GM12873 (cell line): ENCODE data around the gene ELOVL4.

ENCODE experiments used
- TF ChIP-seq, protein P1 (sequence below): IDR thresholded peaks from 2 replicates; pipeline ENCODE4 v1.5.1; 2012; ENCODE audit warnings: low read depth, mild to moderate bottlenecking, moderate library complexity, low read length, control low read depth; ENCODE audit not compliant: insufficient read depth; ENCODE audit errors: missing control alignments

ELOVL4 gene

DNA sequence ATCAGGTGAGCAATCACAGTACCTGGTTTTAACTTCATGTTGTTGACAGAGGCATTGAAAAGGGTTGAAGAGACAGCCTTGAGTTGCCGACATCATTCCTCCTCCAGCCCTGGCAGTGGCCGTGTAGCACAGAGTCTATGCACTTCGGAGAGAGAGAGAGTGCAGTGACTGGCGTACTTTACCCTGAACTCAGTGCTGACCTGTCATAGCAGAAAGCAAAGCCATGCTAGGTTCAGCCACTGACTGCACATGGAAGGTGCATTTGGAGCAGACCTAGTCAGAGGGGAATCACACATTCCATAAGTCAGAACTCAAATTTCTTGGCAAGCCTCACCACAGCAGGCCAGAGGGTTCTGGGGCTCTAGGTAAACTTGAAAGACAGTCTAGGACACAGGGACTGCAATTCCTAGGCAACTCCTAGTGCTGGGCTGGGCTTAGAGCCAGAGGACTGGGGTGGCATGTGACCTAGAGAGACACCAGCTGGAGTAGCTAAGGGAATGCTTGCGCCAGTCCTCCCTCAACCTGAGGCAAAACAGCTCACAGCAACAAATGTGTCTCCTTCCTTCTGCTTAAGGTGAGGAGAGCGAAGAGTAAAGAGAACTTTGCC lies 69.1 kb downstream of the ELOVL4 start:
- TF ChIP-seq, protein P1, sequence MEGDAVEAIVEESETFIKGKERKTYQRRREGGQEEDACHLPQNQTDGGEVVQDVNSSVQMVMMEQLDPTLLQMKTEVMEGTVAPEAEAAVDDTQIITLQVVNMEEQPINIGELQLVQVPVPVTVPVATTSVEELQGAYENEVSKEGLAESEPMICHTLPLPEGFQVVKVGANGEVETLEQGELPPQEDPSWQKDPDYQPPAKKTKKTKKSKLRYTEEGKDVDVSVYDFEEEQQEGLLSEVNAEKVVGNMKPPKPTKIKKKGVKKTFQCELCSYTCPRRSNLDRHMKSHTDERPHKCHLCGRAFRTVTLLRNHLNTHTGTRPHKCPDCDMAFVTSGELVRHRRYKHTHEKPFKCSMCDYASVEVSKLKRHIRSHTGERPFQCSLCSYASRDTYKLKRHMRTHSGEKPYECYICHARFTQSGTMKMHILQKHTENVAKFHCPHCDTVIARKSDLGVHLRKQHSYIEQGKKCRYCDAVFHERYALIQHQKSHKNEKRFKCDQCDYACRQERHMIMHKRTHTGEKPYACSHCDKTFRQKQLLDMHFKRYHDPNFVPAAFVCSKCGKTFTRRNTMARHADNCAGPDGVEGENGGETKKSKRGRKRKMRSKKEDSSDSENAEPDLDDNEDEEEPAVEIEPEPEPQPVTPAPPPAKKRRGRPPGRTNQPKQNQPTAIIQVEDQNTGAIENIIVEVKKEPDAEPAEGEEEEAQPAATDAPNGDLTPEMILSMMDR: no peak

DNA sequence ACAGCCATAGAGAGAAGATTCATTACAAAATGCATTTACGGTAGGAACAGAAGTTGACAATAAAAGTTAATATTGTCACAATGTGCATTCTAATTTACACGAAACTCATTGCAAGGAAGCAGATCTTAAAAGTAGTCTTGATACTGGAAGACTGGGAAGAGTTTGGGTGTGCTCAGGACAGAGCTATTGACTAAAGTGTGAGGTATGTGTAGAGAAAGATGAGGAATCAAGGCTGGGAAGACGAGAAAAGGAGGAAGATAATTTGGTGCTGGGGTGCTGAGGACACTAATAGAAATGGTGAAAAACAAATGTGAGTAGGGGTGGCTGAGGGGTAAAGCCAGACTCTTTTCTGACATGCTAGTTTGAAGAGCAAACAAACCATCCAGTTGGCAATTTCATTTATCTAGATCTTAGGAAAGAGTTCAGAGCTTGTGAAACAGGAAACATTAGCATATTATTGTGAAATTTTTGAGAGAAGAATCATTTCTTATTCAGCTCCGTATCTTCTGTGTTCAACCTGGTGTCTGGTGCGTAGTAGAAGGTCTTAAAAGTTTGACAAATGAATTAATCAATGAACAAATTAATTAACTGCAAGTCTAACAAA lies 72.7 kb downstream of the ELOVL4 start:
- TF ChIP-seq, protein P1: no peak

DNA sequence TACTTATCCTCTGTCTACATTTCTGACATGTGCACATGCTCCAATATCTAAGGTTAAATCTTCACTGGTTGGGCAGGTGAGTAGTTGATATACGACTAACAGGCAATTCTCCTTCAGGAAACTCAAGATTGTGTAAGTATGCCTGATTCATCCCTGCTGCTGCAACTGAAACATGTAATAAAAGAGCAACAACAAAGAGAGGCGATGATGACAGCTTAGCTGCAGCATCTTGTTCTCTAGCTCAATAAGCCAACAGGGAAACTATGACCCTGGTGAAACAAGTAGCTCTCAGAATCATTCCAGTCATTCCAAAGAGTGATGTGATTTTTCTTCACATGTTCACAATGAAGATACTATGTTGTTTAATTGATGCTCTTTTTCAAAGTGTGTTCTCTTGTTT lies 74.4 kb downstream of the ELOVL4 start:
- TF ChIP-seq, protein P1: no peak

DNA sequence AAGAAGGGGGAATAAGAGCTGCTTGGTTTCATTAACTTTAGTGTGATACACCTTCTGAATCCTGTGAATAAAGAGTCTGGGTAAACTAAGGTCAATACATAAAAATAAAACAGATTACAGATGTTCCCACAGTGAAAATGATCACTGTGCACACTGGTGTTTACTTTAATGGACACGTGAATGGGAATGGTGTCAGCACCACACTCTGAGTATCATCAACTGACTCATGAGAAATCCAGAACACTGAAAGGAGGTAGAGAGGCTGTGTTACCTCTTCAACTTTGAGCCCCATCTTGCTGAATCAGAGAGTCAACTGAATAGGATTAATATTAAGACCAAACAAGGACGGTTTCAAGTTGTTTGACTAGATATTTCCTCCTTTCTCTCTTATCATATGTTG lies 75.0 kb downstream of the ELOVL4 start:
- TF ChIP-seq, protein P1: no peak

DNA sequence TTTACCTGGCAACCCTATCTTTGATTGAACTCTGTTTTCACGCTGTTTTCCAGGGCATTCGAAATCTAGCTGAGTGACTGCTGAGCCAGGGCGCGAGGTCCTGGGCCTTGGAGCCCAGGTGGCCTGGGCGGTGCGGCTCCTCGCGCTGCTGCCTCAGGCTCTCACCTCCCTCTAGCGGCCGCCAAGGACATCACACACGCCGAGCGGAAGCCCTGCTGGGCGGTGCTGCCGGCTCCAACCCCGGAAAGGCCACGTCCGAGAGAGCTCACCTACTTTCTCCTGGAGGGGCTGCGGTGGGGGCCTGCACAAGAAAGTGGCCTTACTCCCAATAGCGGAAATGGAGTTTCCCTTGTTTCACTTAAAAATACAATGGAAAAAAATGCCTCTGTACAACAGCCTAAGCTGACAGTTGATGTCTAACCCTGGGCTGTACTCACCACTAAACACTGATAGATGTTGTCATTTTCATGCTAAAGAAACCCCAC lies 77.7 kb downstream of the ELOVL4 start:
- TF ChIP-seq, protein P1: peak; percentile 95

DNA sequence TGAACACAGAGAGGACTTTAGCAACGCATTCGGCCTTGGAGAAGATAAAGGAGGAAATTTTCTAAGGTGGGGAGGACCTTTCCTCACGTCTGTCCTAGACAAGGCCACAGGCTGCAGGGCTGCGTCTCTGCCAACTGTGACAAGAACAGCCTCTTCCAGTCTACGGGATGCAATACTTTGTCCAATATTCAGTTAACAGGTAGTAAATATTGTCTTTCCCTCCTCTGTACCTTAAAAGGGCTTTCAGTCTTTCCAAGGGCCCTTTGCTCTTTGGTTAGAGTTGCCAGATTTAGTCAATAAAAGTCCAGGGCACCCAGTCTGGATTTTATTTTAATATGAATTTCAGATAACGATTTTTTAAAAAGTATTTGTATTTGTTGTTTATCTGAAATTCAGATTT lies 78.2 kb downstream of the ELOVL4 start:
- TF ChIP-seq, protein P1: no peak

DNA sequence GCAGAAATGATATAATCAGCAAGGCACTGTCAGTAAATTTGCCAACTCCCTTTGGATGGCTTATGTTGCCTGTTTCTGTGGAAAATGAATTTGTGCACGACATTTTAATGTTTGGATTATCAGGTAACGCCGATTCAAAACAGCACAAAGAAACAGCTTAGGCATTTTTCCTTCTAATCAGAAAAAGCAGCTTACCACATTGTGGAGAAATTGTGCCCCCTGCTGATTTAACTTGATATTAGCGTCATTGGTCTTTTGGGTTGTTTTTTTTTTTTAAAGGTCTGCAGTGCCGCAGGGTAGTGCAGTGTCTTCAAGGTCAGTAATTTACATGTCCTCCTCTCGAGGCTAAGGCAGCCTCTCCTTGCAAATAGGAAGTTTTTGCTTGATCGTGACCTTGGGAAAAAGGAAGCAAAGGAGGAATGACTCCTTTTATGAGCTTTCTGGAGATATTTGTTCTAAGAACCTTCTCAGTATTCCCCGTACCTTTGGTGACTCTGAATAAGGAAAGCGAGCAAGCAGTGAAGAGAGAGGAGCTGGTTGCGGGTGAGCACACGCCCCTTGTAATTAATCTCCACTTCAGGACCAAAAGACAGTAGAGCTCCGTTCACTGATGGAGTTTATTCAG lies 79.1 kb downstream of the ELOVL4 start:
- TF ChIP-seq, protein P1: peak; percentile 61
